ENCODE data around the gene RNF121. TPM values are rescaled to one million over a fixed set of nuclear protein-coding genes. Genes with fewer than 3 reads are reported as not detected.

The RNF121 gene
- total and polyA plus RNA-seq, 2 donors (not counting 1 experiment from before 2014, with no cell fraction given) = 29.6 to 48.6 TPM

- Histone ChIP-seq H2AFZ (ENCODE audit: low read length) (no peak overlapping the region), H3K9ac (ENCODE audit: insufficient read depth, low read length) (no peak overlapping the region), H3K9me3 (ENCODE audit: control insufficient read depth, insufficient read depth, low read depth, low read length) (no peaks in the 10 kb centered on the region), H3K4me3 (replicated peaks in 1 of 4; ENCODE audit: control extremely low read depth in 1 of 4, insufficient read depth in 1 of 4, low read depth in 3 of 4, low read length in 4 of 4) (no peak overlapping the region), H3K27ac (ENCODE audit: insufficient read depth, low read length) (peak overlapping the region; percentile 77), H3K4me1 (ENCODE audit: control insufficient read depth, extremely low read depth, insufficient read depth, low read length) (peaks cover 8% of the 10 kb centered on the region), H3K79me2 (ENCODE audit: control insufficient read depth, insufficient read depth, low read length) (peaks cover 33% of the 10 kb centered on the region), H3K4me2 (ENCODE audit: extremely low read depth, insufficient read depth, low read length) (no peak overlapping the region), H3K27me3 (ENCODE audit: control insufficient read depth, insufficient read depth, low read length) (no peaks in the 10 kb centered on the region), H4K20me1 (ENCODE audit: control insufficient read depth, extremely low read depth, insufficient read depth, low read length) (no peaks in the 10 kb centered on the region), H3K36me3 (ENCODE audit: control insufficient read depth, insufficient read depth, low read length) (peaks cover 17% of the 10 kb centered on the region)
- DNase-seq (ENCODE audit: low read depth in 2 of 2) = no peak
- no peak for TF ChIP-seq EZH2 (IDR thresholded peaks at IDR 0.05; ENCODE audit: low read length, missing control alignments)
Measured at GRCh38 chr11:72026090-72026489, 97.2 kb downstream of the RNF121 start.

GRCh38 chr11:72030472-72031045 lies 101.7 kb downstream of the RNF121 start:
- Histone ChIP-seq H3K4me3 (replicated peaks in 1 of 4; ENCODE audit: control extremely low read depth in 1 of 4, insufficient read depth in 1 of 4, low read depth in 3 of 4, low read length in 4 of 4) (no peak overlapping the region), H3K9ac (ENCODE audit: insufficient read depth, low read length) (no peak overlapping the region), H2AFZ (ENCODE audit: low read length) (no peak overlapping the region), H3K27me3 (ENCODE audit: control insufficient read depth, insufficient read depth, low read length) (no peaks in the 10 kb centered on the region), H3K4me1 (ENCODE audit: control insufficient read depth, extremely low read depth, insufficient read depth, low read length) (peaks cover 6% of the 10 kb centered on the region), H3K36me3 (ENCODE audit: control insufficient read depth, insufficient read depth, low read length) (peaks cover 7% of the 10 kb centered on the region), H3K27ac (ENCODE audit: insufficient read depth, low read length) (no peak overlapping the region), H3K79me2 (ENCODE audit: control insufficient read depth, insufficient read depth, low read length) (peaks cover 54% of the 10 kb centered on the region), H3K4me2 (ENCODE audit: extremely low read depth, insufficient read depth, low read length) (no peak overlapping the region), H4K20me1 (ENCODE audit: control insufficient read depth, extremely low read depth, insufficient read depth, low read length) (no peaks in the 10 kb centered on the region), H3K9me3 (ENCODE audit: control insufficient read depth, insufficient read depth, low read depth, low read length) (no peaks in the 10 kb centered on the region)
- DNase-seq (ENCODE audit: low read depth in 2 of 2) = no peak
- TF ChIP-seq CTCF (conservative IDR thresholded peaks at IDR 0.05 in 1 of 2, IDR thresholded peaks at IDR 0.05 in 1 of 2; ENCODE audit: low read depth in 1 of 2, low read length in 2 of 2) = no peak
- no peak for TF ChIP-seq EZH2 (IDR thresholded peaks at IDR 0.05; ENCODE audit: low read length, missing control alignments)

- H3K36me3 ChIP-seq (ENCODE audit: control insufficient read depth, insufficient read depth, low read length) = no peaks in the 10 kb centered on the region
- no peak for DNase-seq (ENCODE audit: low read depth in 2 of 2)
- no peak overlapping the region for H3K27ac ChIP-seq (ENCODE audit: insufficient read depth, low read length)
- H3K4me2 ChIP-seq (ENCODE audit: extremely low read depth, insufficient read depth, low read length) = no peak overlapping the region
- no peaks in the 10 kb centered on the region for H3K9me3 ChIP-seq (ENCODE audit: control insufficient read depth, insufficient read depth, low read depth, low read length)
- no peak overlapping the region for H3K4me3 ChIP-seq (replicated peaks in 1 of 4; ENCODE audit: control extremely low read depth in 1 of 4, insufficient read depth in 1 of 4, low read depth in 3 of 4, low read length in 4 of 4)
- H3K27me3 ChIP-seq (ENCODE audit: control insufficient read depth, insufficient read depth, low read length) = no peaks in the 10 kb centered on the region
- H2AFZ ChIP-seq (ENCODE audit: low read length) = no peak overlapping the region
- no peaks in the 10 kb centered on the region for H4K20me1 ChIP-seq (ENCODE audit: control insufficient read depth, extremely low read depth, insufficient read depth, low read length)
- H3K9ac ChIP-seq (ENCODE audit: insufficient read depth, low read length) = no peak overlapping the region
- peaks cover 71% of the 10 kb centered on the region for H3K79me2 ChIP-seq (ENCODE audit: control insufficient read depth, insufficient read depth, low read length)
- peaks cover 8% of the 10 kb centered on the region for H3K4me1 ChIP-seq (ENCODE audit: control insufficient read depth, extremely low read depth, insufficient read depth, low read length)
- TF ChIP-seq EZH2 (IDR thresholded peaks at IDR 0.05; ENCODE audit: low read length, missing control alignments) (no peak), CTCF (conservative IDR thresholded peaks at IDR 0.05 in 1 of 2, IDR thresholded peaks at IDR 0.05 in 1 of 2; ENCODE audit: low read depth in 1 of 2, low read length in 2 of 2) (no peak)
Measured at GRCh38 chr11:72036687-72037086, 107.8 kb downstream of the RNF121 start.

Data from fibroblast of lung (primary cell).